Measurements from ENCODE around the gene SLC25A36.

DNA sequence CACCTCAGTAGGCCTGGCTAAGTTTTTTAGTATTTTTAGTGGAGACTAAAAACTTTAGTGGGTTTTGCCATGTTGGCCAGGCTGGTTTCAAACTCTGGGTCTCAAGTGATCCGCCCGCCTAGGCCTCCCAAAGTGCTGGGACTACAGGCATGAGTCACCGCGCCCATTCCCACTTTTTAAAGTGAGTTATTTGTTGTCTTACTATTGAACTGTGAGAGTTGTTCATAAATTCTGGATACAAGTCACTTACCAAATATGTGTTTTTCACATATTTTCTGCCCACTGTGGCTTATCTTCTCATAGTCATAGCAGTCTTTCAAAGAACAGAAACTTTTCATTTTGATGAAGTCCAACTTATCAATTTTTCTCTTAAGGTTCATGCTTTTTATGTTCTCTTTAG lies 79.6 kb downstream of the SLC25A36 start:
- TF ChIP-seq, protein P1, sequence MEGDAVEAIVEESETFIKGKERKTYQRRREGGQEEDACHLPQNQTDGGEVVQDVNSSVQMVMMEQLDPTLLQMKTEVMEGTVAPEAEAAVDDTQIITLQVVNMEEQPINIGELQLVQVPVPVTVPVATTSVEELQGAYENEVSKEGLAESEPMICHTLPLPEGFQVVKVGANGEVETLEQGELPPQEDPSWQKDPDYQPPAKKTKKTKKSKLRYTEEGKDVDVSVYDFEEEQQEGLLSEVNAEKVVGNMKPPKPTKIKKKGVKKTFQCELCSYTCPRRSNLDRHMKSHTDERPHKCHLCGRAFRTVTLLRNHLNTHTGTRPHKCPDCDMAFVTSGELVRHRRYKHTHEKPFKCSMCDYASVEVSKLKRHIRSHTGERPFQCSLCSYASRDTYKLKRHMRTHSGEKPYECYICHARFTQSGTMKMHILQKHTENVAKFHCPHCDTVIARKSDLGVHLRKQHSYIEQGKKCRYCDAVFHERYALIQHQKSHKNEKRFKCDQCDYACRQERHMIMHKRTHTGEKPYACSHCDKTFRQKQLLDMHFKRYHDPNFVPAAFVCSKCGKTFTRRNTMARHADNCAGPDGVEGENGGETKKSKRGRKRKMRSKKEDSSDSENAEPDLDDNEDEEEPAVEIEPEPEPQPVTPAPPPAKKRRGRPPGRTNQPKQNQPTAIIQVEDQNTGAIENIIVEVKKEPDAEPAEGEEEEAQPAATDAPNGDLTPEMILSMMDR (IDR thresholded peaks at IDR 0.05): no peak
- TF ChIP-seq POLR2A (IDR thresholded peaks at IDR 0.05): no peak

Data from uterus (tissue), 2 donors.